Fibroblast of villous mesenchyme (primary cell): Measurements from ENCODE around the gene TMEM92. TPM values are rescaled to one million over a fixed set of nuclear protein-coding genes. Genes with fewer than 3 reads are reported as not detected.
"Not testable (repeated sequence)": the region's sequence is repeated elsewhere in the genome, so short reads cannot be mapped to it uniquely, and the experiment has no call there.

Experiments used
- DNase-seq: peaks from one replicate; pipeline ENCODE4 v3.0.0-alpha.2; 2010; ENCODE audit warnings: low read depth
- H3K4me3 ChIP-seq: 2 replicates; pipeline ENCODE4 v1.5.1; 2011; ENCODE audit warnings: low read depth, mild to moderate bottlenecking, low read length
- CTCF ChIP-seq: IDR thresholded peaks from 2 replicates; pipeline ENCODE4 v1.5.1; 2012; ENCODE audit warnings: low read depth, mild to moderate bottlenecking, low read length; ENCODE audit not compliant: insufficient read depth
- total RNA-seq: library from RNA; depleted of rRNA; stranded (reverse); fragments of >200 nt; gene quantifications from 2 replicates; pipeline ENCODE4 v1.2.3, GENCODE V29; 2012

TMEM92 gene
- total RNA-seq, 1 donor, result not detected

GRCh38 chr17:50280801-50281441 lies 6.7 kb downstream of the TMEM92 start:
- no peak for DNase-seq
- no peak for TF ChIP-seq CTCF

GRCh38 chr17:50281739-50282401 lies 7.6 kb downstream of the TMEM92 start:
- no peak overlapping the region for H3K4me3 ChIP-seq
- no peak for DNase-seq
- TF ChIP-seq CTCF, result no peak

More at GRCh38 chr17:50280801-50281441, 6.7 kb downstream of the TMEM92 start:
- no peak overlapping the region for H3K4me3 ChIP-seq

GRCh38 chr17:50283246-50283645 lies 9.0 kb downstream of the TMEM92 start:
- DNase-seq, result no peak
- no peak overlapping the region for H3K4me3 ChIP-seq
- no peak for TF ChIP-seq CTCF

- no peak for TF ChIP-seq CTCF
- no peak for DNase-seq
- H3K4me3 ChIP-seq, result no peak overlapping the region
Observed at GRCh38 chr17:50283714-50284113, 9.4 kb downstream of the TMEM92 start.

- TF ChIP-seq CTCF, result no peak
- no peak for DNase-seq
- no peak overlapping the region for H3K4me3 ChIP-seq
Observed at GRCh38 chr17:50285941-50286340, 11.7 kb downstream of the TMEM92 start.

GRCh38 chr17:50287302-50287701 lies 13.0 kb downstream of the TMEM92 start:
- H3K4me3 ChIP-seq, DNase-seq: not testable (repeated sequence)

- DNase-seq, result no peak
- TF ChIP-seq CTCF, result no peak
- H3K4me3 ChIP-seq, result no peak overlapping the region
Observed at GRCh38 chr17:50288306-50288705, 14.0 kb downstream of the TMEM92 start.
